ENCODE data around the gene TXNDC8.

Gene TXNDC8

DNA sequence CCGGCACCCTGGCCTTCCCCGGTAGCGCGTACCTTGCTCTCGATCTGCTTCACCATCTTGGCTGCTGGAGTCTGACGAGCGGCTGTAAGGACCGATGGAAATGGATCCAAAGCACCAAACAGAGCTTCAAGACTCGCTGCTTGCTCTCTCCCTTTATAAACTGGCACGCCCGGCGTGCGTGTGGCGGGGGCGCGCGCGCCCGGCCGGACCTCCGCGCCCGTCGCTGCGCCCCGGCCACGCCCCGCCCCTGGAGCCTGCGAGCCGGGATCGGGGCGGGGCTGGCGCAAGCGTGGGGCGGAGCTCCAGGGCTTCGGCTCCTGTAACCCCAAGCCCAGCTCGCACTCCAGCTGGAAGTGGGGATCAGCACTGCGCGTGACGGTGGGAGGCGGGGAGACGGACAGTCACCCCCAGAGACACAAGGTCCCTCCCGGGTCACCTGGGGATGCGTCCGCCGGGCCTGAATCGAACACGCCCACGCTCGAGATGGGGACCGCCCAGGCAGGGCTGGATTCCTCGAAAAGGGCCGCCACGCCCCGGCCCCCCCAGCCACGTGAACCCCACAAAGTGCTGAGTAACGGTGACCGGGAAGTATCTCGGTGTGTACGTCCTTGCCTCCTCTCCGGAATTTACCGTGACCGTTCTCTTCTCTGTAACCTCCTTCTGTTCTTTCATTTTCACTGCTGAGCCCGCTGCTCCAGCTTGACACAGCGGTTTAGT is 81.1 kb downstream of the TXNDC8 start, which contains the start of gene TXN:
Gene TXN (minus strand): TSS at position 128 of the 717 bp plus-strand sequence. CDS start 72 bp downstream, at position 56.
- no peak for TF ChIP-seq CSRNP3 (CRISPR knock-in tag; IDR thresholded peaks at IDR 0.05)
- no peak for TF ChIP-seq SNAI2 (CRISPR knock-in tag; IDR thresholded peaks at IDR 0.05)
- no peak for TF ChIP-seq ZNF565 (CRISPR knock-in tag; conservative IDR thresholded peaks at IDR 0.05; ENCODE audit: low read depth)
- TF ChIP-seq ZFP3 (CRISPR knock-in tag; IDR thresholded peaks at IDR 0.05): no peak
- TF ChIP-seq BACH2 (CRISPR knock-in tag; IDR thresholded peaks at IDR 0.05; ENCODE audit: borderline replicate concordance): no peak
- no peak for TF ChIP-seq CSDC2 (CRISPR knock-in tag; IDR thresholded peaks at IDR 0.05)
- no peak for TF ChIP-seq ZC3H10 (CRISPR knock-in tag; IDR thresholded peaks at IDR 0.05)
- TF ChIP-seq ARNTL (CRISPR knock-in tag; IDR thresholded peaks at IDR 0.05; ENCODE audit: borderline replicate concordance, low read depth): no peak
- TF ChIP-seq TSHZ2 (CRISPR knock-in tag; IDR thresholded peaks at IDR 0.05): no peak
- TF ChIP-seq ZFP30 (CRISPR knock-in tag; IDR thresholded peaks at IDR 0.05): no peak
- no peak for TF ChIP-seq ZNF8 (CRISPR knock-in tag; IDR thresholded peaks at IDR 0.05)
- TF ChIP-seq POU6F1 (CRISPR knock-in tag; IDR thresholded peaks at IDR 0.05; ENCODE audit: borderline replicate concordance, low read depth): no peak
- no peak for TF ChIP-seq ESRRG (CRISPR knock-in tag; IDR thresholded peaks at IDR 0.05)
- TF ChIP-seq PPARA (CRISPR knock-in tag; IDR thresholded peaks at IDR 0.05; ENCODE audit: borderline replicate concordance): no peak
- no peak for TF ChIP-seq TOX (CRISPR knock-in tag; IDR thresholded peaks at IDR 0.05; ENCODE audit: borderline replicate concordance)
- TF ChIP-seq OSR1 (CRISPR knock-in tag; IDR thresholded peaks at IDR 0.05): no peak
- no peak for TF ChIP-seq GLIS3 (CRISPR knock-in tag; IDR thresholded peaks at IDR 0.05)
- no peak for TF ChIP-seq CREB5 (CRISPR knock-in tag; IDR thresholded peaks at IDR 0.05; ENCODE audit: low read depth)
- ATAC-seq: peak; percentile 82

- TF ChIP-seq ZFP3 (CRISPR knock-in tag; IDR thresholded peaks at IDR 0.05) (no peak), POU6F1 (CRISPR knock-in tag; IDR thresholded peaks at IDR 0.05; ENCODE audit: borderline replicate concordance, low read depth) (no peak), ARNTL (CRISPR knock-in tag; IDR thresholded peaks at IDR 0.05; ENCODE audit: borderline replicate concordance, low read depth) (no peak)
- ATAC-seq: peak; percentile 54
These were observed 81.9 kb downstream of the TXNDC8 start for GRCh38 chr9:110255463-110256379.

DNA sequence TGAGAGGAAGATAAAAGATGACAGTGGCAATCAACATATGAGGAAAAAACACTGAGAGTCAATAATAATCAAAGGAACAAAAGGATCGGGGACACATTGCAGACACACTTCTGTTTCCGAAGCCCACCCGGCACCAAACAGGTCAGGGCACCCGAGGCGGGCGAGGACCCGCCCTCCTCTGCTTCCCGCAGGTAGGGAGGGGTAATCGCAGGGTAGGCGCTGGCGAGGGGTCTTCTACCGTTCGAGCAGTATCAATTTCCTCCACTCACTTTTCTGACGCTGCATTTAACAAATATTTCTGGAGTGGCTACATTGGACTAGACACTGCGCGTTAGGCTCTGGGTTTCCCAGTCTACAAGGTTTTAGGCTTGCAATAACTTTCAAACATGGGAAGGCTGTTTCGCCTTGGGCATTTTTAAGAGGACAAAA is 82.6 kb downstream of the TXNDC8 start:
- no peak for ATAC-seq
- TF ChIP-seq POU6F1 (CRISPR knock-in tag; IDR thresholded peaks at IDR 0.05; ENCODE audit: borderline replicate concordance, low read depth) (no peak), PPARA (CRISPR knock-in tag; IDR thresholded peaks at IDR 0.05; ENCODE audit: borderline replicate concordance) (no peak), BACH2 (CRISPR knock-in tag; IDR thresholded peaks at IDR 0.05; ENCODE audit: borderline replicate concordance) (no peak), ZNF565 (CRISPR knock-in tag; conservative IDR thresholded peaks at IDR 0.05; ENCODE audit: low read depth) (no peak), GLIS3 (CRISPR knock-in tag; IDR thresholded peaks at IDR 0.05) (no peak), CREB5 (CRISPR knock-in tag; IDR thresholded peaks at IDR 0.05; ENCODE audit: low read depth) (no peak), ZFP3 (CRISPR knock-in tag; IDR thresholded peaks at IDR 0.05) (no peak)
- TF ChIP-seq, protein P1, sequence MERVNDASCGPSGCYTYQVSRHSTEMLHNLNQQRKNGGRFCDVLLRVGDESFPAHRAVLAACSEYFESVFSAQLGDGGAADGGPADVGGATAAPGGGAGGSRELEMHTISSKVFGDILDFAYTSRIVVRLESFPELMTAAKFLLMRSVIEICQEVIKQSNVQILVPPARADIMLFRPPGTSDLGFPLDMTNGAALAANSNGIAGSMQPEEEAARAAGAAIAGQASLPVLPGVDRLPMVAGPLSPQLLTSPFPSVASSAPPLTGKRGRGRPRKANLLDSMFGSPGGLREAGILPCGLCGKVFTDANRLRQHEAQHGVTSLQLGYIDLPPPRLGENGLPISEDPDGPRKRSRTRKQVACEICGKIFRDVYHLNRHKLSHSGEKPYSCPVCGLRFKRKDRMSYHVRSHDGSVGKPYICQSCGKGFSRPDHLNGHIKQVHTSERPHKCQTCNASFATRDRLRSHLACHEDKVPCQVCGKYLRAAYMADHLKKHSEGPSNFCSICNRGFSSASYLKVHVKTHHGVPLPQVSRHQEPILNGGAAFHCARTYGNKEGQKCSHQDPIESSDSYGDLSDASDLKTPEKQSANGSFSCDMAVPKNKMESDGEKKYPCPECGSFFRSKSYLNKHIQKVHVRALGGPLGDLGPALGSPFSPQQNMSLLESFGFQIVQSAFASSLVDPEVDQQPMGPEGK (CRISPR knock-in tag; IDR thresholded peaks at IDR 0.05; ENCODE audit: borderline replicate concordance): no peak
